ENCODE data around the gene RNF225. TPM values are rescaled to one million over a fixed set of nuclear protein-coding genes. Genes with fewer than 3 reads are reported as not detected.
A peak's percentile ranks its signal among the peaks of the same experiment; 100 is the strongest.

RNF225 gene
- total RNA-seq, 1 donor from 2014 or later = 0.79 TPM

- peak; percentile 61 for TF ChIP-seq CTCF (IDR thresholded peaks at IDR 0.05; ENCODE audit: insufficient read depth, low read length, severe bottlenecking)
- Histone ChIP-seq H3K36me3 (ENCODE audit: control insufficient read depth, insufficient read depth, low read length) (no peaks in the 10 kb centered on the region), H3K27me3 (ENCODE audit: control insufficient read depth, insufficient read depth, low read length) (no peaks in the 10 kb centered on the region), H3K4me3 (ENCODE audit: low read depth, low read length) (peak overlapping the region; percentile 98)
- FAIRE-seq = no peak
- DNase-seq (ENCODE audit: low read depth) = peak; percentile 33
These were observed 11.6 kb downstream of the RNF225 start for GRCh38 chr19:58406818-58407657.

GRCh38 chr19:58407658-58408151, 12.2 kb downstream of the RNF225 start:
- FAIRE-seq (no peak), DNase-seq (ENCODE audit: low read depth) (no peak)
- Histone ChIP-seq H3K27me3 (ENCODE audit: control insufficient read depth, insufficient read depth, low read length) (no peaks in the 10 kb centered on the region), H3K36me3 (ENCODE audit: control insufficient read depth, insufficient read depth, low read length) (no peaks in the 10 kb centered on the region), H3K4me3 (ENCODE audit: low read depth, low read length) (peak overlapping the region; percentile 98)
- no peak for TF ChIP-seq CTCF (IDR thresholded peaks at IDR 0.05; ENCODE audit: insufficient read depth, low read length, severe bottlenecking)

GRCh38 chr19:58408152-58409009, 12.9 kb downstream of the RNF225 start, which contains the start of gene ZNF584:
Gene ZNF584, plus strand, starts transcription at chr19:58408649. Its CDS starts 499 bp downstream, at chr19:58409148.
- FAIRE-seq = no peak
- Histone ChIP-seq H3K27me3 (ENCODE audit: control insufficient read depth, insufficient read depth, low read length) (no peaks in the 10 kb centered on the region), H3K4me3 (ENCODE audit: low read depth, low read length) (peak within 1 kb of the TSS; percentile 98), H3K36me3 (ENCODE audit: control insufficient read depth, insufficient read depth, low read length) (no peaks in the 10 kb centered on the region)
- TF ChIP-seq CTCF (IDR thresholded peaks at IDR 0.05; ENCODE audit: insufficient read depth, low read length, severe bottlenecking) = peak; percentile 28
- peak; percentile 79 for DNase-seq (ENCODE audit: low read depth)

GRCh38 chr19:58409010-58409790, 13.7 kb downstream of the RNF225 start:
- DNase-seq (ENCODE audit: low read depth) (no peak), FAIRE-seq (no peak)
- no peak for TF ChIP-seq CTCF (IDR thresholded peaks at IDR 0.05; ENCODE audit: insufficient read depth, low read length, severe bottlenecking)
- H3K4me3 ChIP-seq (ENCODE audit: low read depth, low read length) = peak overlapping the region; percentile 98
- H3K27me3 ChIP-seq (ENCODE audit: control insufficient read depth, insufficient read depth, low read length) = no peaks in the 10 kb centered on the region
- no peaks in the 10 kb centered on the region for H3K36me3 ChIP-seq (ENCODE audit: control insufficient read depth, insufficient read depth, low read length)

- TF ChIP-seq CTCF (IDR thresholded peaks at IDR 0.05; ENCODE audit: insufficient read depth, low read length, severe bottlenecking) = no peak
- Histone ChIP-seq H3K4me3 (ENCODE audit: low read depth, low read length) (no peak overlapping the region), H3K36me3 (ENCODE audit: control insufficient read depth, insufficient read depth, low read length) (peaks cover 14% of the 10 kb centered on the region), H3K27me3 (ENCODE audit: control insufficient read depth, insufficient read depth, low read length) (no peaks in the 10 kb centered on the region)
- DNase-seq (ENCODE audit: low read depth) (no peak), FAIRE-seq (no peak)
These were observed 21.1 kb downstream of the RNF225 start for GRCh38 chr19:58416604-58417003.
